Stimulated activated CD8-positive, alpha-beta memory T cell treated with anti-CD3 and anti-CD28 coated beads, Interleukin-7, amount 100 ng/mL, for 1 hour (primary cell): ENCODE measurements around the gene FOXO6.

ENCODE experiments used
- DNase-seq, 2 donors: peaks; one replicate each; pipeline ENCODE4 v3.0.0-alpha.2; 2020; ENCODE audit warnings: low read depth in 2 of 2

FOXO6 gene

GRCh38 chr1:41360786-41361494 is at the start of gene FOXO6:
TSS of gene FOXO6 (plus strand) at chr1:41361434.
- peak; percentile 87 to 91 for DNase-seq

- DNase-seq: no peak
Observed at GRCh38 chr1:41312991-41313645, 48.1 kb upstream of the FOXO6 start.

GRCh38 chr1:41313661-41314131 is 47.5 kb upstream of the FOXO6 start:
- DNase-seq: no peak

GRCh38 chr1:41314376-41315145 is 46.7 kb upstream of the FOXO6 start:
- DNase-seq: no peak

GRCh38 chr1:41315146-41315822 is 46.0 kb upstream of the FOXO6 start:
- DNase-seq: no peak

- DNase-seq: no peak
Observed at GRCh38 chr1:41315871-41316270, 45.4 kb upstream of the FOXO6 start.

GRCh38 chr1:41317361-41317760 is 43.9 kb upstream of the FOXO6 start:
- DNase-seq: no peak

- no peak for DNase-seq
Observed at GRCh38 chr1:41318135-41318534, 43.1 kb upstream of the FOXO6 start.

GRCh38 chr1:41319106-41319755 is 42.0 kb upstream of the FOXO6 start:
- no peak for DNase-seq

GRCh38 chr1:41319807-41320711 is 41.2 kb upstream of the FOXO6 start:
- no peak for DNase-seq

- no peak for DNase-seq
Observed at GRCh38 chr1:41320895-41321676, 40.1 kb upstream of the FOXO6 start.

GRCh38 chr1:41322101-41322661 is 39.1 kb upstream of the FOXO6 start:
- no peak for DNase-seq

GRCh38 chr1:41322835-41323234 is 38.4 kb upstream of the FOXO6 start:
- DNase-seq: no peak

- DNase-seq: no peak
Observed at GRCh38 chr1:41323243-41323642, 38.0 kb upstream of the FOXO6 start.

- DNase-seq: no peak
Observed at GRCh38 chr1:41325801-41326200, 35.4 kb upstream of the FOXO6 start.

GRCh38 chr1:41327383-41327999 is 33.7 kb upstream of the FOXO6 start:
- no peak for DNase-seq

- DNase-seq: no peak
Observed at GRCh38 chr1:41328001-41328615, 33.1 kb upstream of the FOXO6 start.
